ENCODE measurements around the gene RPL28. TPM values are rescaled to one million over a fixed set of nuclear protein-coding genes. Genes with fewer than 3 reads are reported as not detected.

The RPL28 gene
- total RNA-seq, 1 experiment from 2014 or later = 836 TPM

DNA sequence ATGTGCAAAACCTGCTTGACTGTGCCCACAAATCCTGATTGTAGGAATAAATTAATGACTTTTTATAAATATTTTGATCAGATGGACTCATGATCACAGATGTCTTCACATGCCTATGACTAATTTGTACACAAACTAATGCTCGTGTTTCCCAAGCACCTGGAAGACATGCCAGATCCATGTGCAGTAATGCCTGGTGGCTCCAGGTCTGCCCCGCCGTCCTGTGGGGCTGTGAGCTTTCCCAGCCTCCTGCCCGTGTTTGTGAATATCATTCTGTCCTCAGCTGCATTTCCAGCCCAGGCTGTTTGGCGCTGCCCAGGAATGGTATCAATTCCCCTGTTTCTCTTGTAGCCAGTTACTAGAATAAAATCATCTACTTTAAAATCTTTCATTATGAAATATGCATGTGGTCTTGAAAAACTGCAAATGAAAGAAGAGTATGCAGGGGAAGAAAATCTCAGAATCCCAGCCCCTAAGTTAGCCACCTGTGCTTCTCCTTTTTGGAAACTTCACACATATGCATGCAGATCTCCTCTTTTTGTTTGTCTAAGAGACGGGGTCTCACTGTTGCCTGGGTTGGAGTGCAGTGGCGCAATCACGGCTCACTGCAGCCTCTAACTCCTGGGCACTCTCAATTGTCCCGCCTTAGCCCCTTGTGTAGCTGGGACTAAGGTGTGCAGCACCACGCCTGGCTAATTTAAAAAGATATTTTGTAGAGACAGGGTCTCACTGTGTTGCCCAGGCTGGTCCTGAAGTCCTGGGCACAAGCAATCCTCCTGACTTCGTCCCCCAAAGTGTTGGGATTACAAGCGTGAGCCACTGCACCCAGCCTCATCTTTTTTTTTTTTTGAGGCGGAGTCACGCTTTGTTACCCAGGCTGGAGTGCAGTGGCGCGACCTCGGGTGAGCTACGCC lies 6.2 kb downstream of the RPL28 start:
- no peaks in the 10 kb centered on the region for H3K9me3 ChIP-seq (ENCODE audit: low read length)
- TF ChIP-seq EZH2phosphoT487 (IDR thresholded peaks at IDR 0.05; ENCODE audit: borderline replicate concordance, low read length) = no peak
- TF ChIP-seq, protein P1, sequence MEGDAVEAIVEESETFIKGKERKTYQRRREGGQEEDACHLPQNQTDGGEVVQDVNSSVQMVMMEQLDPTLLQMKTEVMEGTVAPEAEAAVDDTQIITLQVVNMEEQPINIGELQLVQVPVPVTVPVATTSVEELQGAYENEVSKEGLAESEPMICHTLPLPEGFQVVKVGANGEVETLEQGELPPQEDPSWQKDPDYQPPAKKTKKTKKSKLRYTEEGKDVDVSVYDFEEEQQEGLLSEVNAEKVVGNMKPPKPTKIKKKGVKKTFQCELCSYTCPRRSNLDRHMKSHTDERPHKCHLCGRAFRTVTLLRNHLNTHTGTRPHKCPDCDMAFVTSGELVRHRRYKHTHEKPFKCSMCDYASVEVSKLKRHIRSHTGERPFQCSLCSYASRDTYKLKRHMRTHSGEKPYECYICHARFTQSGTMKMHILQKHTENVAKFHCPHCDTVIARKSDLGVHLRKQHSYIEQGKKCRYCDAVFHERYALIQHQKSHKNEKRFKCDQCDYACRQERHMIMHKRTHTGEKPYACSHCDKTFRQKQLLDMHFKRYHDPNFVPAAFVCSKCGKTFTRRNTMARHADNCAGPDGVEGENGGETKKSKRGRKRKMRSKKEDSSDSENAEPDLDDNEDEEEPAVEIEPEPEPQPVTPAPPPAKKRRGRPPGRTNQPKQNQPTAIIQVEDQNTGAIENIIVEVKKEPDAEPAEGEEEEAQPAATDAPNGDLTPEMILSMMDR (conservative IDR thresholded peaks at IDR 0.05; ENCODE audit: low read depth, low read length) = no peak
- no peak for TF ChIP-seq EZH2 (IDR thresholded peaks at IDR 0.05; ENCODE audit: low read length, unreplicated experiment)
- H3K9ac ChIP-seq (ENCODE audit: low read length) = no peak overlapping the region
- peaks cover 29% of the 10 kb centered on the region for H3K79me2 ChIP-seq (ENCODE audit: low read length)
- POLR2A ChIA-PET (ENCODE audit: unreplicated experiment) = interaction anchor here (1.0 kb wide), 1 partner anchor 15 kb away, joined by 14 read pairs; the partner anchor contains the start of gene UBE2S
- H3K4me3 ChIP-seq (ENCODE audit: low read length) = no peak overlapping the region
- intact Hi-C loops (cut with micrococcal nuclease) = no loop called here
- H3K4me2 ChIP-seq (ENCODE audit: low read length) = no peak overlapping the region
- H3K4me1 ChIP-seq (ENCODE audit: insufficient read depth, low read length) = peaks cover 17% of the 10 kb centered on the region
- no TSS peak for BruUV-seq (replicated peaks)
- peaks cover 44% of the 10 kb centered on the region for H4K20me1 ChIP-seq (ENCODE audit: low read length)
- DNase-seq (peak; percentile 46), ATAC-seq (peak; percentile 33)
- CTCF ChIA-PET = no interaction called here
- peaks cover 7% of the 10 kb centered on the region for H3F3A ChIP-seq (ENCODE audit: low read length, unreplicated experiment)
- H3K9me2 ChIP-seq (replicated peaks; ENCODE audit: low read length) = no peaks in the 10 kb centered on the region
- peaks cover 27% of the 10 kb centered on the region for H3K36me3 ChIP-seq (ENCODE audit: low read depth, low read length)
- no peak overlapping the region for H2AFZ ChIP-seq (ENCODE audit: low read length)
- H3K27me3 ChIP-seq (ENCODE audit: low read length) = no peaks in the 10 kb centered on the region
- H3K27ac ChIP-seq (ENCODE audit: low read length) = no peak overlapping the region

DNA sequence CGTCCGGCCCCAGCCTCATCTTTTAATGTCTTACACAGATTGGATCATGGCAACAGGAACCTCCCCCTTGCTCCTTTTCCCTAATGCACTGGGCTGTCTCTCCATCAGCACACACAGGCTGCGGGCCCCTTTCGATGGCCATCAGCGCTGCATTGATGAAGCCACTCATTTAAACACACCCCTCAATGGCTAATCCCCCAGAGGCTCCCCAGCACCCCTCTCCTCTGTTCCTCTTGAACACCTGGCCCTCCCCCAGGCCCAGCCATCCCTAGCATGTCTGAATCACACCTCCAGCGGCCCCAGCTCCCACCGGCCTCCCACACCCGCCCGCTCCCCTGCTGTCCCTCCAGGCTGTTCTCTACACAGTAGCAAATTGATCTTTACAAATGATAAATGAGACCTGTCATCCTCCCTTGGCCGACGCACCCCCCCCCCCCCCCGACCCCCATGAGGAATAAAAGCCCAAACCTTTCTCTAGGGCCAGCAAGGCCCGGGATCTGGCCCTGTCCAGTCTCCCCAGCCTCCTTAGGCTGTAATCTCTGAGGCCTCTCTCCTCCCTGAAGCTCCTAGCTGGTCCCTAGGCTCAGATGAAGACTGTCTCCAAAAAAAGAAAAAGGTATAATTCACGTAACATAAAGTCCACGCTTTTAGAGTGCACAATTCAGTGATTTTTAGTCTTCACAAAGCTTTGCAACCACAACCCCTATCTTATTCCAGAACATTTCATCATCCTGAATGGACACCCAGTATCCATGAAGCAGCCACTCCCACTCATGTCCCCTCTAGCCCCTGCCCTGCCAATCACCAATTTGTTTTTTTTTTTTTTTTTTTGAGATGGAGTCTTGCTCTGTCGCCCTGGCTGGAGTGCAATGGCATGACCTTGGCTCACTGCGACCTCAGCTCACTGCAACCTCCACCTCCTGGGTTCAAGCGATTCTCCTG lies 7.4 kb downstream of the RPL28 start:
- peaks cover 33% of the 10 kb centered on the region for H4K20me1 ChIP-seq (ENCODE audit: low read length)
- H3K9ac ChIP-seq (ENCODE audit: low read length) = no peak overlapping the region
- peaks cover 7% of the 10 kb centered on the region for H3F3A ChIP-seq (ENCODE audit: low read length, unreplicated experiment)
- no peaks in the 10 kb centered on the region for H3K9me2 ChIP-seq (replicated peaks; ENCODE audit: low read length)
- no peaks in the 10 kb centered on the region for H3K27me3 ChIP-seq (ENCODE audit: low read length)
- H3K27ac ChIP-seq (ENCODE audit: low read length) = no peak overlapping the region
- no peaks in the 10 kb centered on the region for H3K9me3 ChIP-seq (ENCODE audit: low read length)
- H3K4me1 ChIP-seq (ENCODE audit: insufficient read depth, low read length) = peaks cover 6% of the 10 kb centered on the region
- TF ChIP-seq, protein P1 (conservative IDR thresholded peaks at IDR 0.05; ENCODE audit: low read depth, low read length) = no peak
- TF ChIP-seq EZH2phosphoT487 (IDR thresholded peaks at IDR 0.05; ENCODE audit: borderline replicate concordance, low read length) = no peak
- no peak for TF ChIP-seq EZH2 (IDR thresholded peaks at IDR 0.05; ENCODE audit: low read length, unreplicated experiment)
- no peak overlapping the region for H3K4me2 ChIP-seq (ENCODE audit: low read length)
- intact Hi-C loops (cut with micrococcal nuclease) = no loop called here
- H3K79me2 ChIP-seq (ENCODE audit: low read length) = peaks cover 18% of the 10 kb centered on the region
- H3K4me3 ChIP-seq (ENCODE audit: low read length) = no peak overlapping the region
- DNase-seq (no peak), ATAC-seq (no peak)
- H2AFZ ChIP-seq (ENCODE audit: low read length) = no peak overlapping the region
- POLR2A ChIA-PET (ENCODE audit: unreplicated experiment) = no interaction called here
- BruUV-seq (replicated peaks) = no TSS peak
- peaks cover 15% of the 10 kb centered on the region for H3K36me3 ChIP-seq (ENCODE audit: low read depth, low read length)
- CTCF ChIA-PET = no interaction called here
